Brain microvascular endothelial cell (primary cell): ENCODE data around the gene PPP2R1B.

ENCODE experiments used
- DNase-seq: peaks from one replicate; pipeline ENCODE4 v3.0.0-alpha.2; 2020
- H3K27ac ChIP-seq: fragments of 250-450 bp; sonication (Bioruptor Pico); 2 replicates; pipeline ENCODE4 v1.5.1; 2020; ENCODE audit warnings: mild to moderate bottlenecking, moderate library complexity
- H3K27me3 ChIP-seq: fragments of 250-450 bp; sonication (Bioruptor Pico); replicated peaks from 2 replicates; pipeline ENCODE4 v1.5.1; 2020; ENCODE audit warnings: mild to moderate bottlenecking
- H3K36me3 ChIP-seq: fragments of 250-450 bp; sonication (Bioruptor Pico); replicated peaks from 2 replicates; pipeline ENCODE4 v1.5.1; 2020; ENCODE audit warnings: mild to moderate bottlenecking
- H3K4me3 ChIP-seq: 2 replicates; pipeline ENCODE4 v1.5.1; 2011; ENCODE audit warnings: low read depth, mild to moderate bottlenecking, control low read depth, low read length, moderate library complexity
- in situ Hi-C: cut with HindIII; loops from 2 replicates; pipeline ENCODE4 v1.10.0; 2017; ENCODE audit warnings: low sequenced_read_pairs, low pct_ligation_motif_present
- TF ChIP-seq, protein P1 (sequence below): IDR thresholded peaks from 2 replicates; pipeline ENCODE4 v1.5.1; 2011; ENCODE audit warnings: low read depth, mild to moderate bottlenecking, moderate library complexity, low read length, control low read depth, inconsistent platforms; ENCODE audit errors: missing control alignments

Gene PPP2R1B

DNA sequence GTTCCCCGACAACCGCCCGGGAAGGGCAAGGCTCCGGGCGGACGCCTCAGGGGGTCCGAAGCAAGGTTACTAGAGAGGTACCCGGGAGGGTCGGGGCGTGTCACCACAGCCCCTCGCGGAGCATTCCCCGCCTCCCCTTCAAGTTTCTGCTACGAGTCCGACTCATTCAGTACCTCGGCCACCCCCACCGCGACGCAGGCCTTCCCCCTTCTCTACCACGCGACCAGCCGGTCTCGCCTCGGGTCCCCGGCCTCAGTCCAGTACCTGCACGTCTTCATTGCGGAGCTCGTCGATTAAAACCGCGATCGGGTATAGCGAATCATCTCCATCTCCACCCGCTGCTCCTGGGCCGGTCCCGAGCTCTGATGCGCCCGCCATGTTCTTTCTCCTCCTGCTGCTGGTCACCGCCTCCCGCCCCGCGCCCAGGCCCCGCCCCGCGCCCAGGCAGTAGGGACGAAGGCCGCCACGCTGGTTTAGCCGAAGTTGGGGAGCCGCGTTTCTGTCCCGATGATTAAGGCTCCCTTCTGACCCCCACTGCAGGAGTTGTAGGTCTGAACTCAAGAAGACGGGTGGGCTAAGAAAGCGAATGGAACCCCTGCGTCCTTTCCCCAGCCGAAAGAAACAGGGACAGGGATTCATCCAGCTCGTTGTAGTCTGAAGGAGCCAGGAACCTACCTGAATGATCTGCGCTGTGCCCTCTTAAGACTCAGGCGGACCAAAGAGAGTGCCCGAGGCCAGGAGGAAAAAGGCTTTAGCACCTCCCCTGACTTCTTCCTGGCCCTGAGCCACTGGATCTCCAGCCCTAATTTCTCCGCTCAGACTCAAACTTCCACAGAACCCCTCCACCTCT, at the start of gene PPP2R1B:
Gene PPP2R1B (minus strand): TSS at position 406 of the 850 bp plus-strand sequence. CDS start 28 bp downstream, at position 378.
- Histone ChIP-seq H3K36me3 (peaks cover 15% of the 10 kb centered on the region), H3K27ac (peak within 1 kb of the TSS; percentile 69), H3K4me3 (peak within 1 kb of the TSS; percentile 96), H3K27me3 (no peaks in the 10 kb centered on the region)
- TF ChIP-seq, protein P1, sequence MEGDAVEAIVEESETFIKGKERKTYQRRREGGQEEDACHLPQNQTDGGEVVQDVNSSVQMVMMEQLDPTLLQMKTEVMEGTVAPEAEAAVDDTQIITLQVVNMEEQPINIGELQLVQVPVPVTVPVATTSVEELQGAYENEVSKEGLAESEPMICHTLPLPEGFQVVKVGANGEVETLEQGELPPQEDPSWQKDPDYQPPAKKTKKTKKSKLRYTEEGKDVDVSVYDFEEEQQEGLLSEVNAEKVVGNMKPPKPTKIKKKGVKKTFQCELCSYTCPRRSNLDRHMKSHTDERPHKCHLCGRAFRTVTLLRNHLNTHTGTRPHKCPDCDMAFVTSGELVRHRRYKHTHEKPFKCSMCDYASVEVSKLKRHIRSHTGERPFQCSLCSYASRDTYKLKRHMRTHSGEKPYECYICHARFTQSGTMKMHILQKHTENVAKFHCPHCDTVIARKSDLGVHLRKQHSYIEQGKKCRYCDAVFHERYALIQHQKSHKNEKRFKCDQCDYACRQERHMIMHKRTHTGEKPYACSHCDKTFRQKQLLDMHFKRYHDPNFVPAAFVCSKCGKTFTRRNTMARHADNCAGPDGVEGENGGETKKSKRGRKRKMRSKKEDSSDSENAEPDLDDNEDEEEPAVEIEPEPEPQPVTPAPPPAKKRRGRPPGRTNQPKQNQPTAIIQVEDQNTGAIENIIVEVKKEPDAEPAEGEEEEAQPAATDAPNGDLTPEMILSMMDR = no peak
- in situ Hi-C loops = no loop called here
- peak; percentile 40 for DNase-seq

DNA sequence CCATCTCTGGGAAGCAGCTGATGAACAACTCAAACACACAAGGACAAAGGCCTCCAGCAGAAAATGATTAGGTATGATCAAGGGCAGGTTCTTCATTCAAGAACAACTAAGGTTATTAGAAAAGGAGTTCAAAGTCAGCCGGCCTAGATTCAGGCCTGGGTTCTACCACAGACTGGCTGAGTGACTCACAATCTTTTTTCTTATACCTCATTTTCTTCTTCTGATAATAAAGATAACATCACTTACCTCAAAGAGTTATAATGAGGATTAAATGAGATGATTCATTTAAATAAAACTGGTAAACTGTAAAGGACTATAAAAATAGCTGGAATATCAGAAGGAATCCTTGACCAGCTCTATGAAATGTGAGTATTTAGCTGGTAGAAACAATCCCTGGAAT, 49.3 kb upstream of the PPP2R1B start:
- TF ChIP-seq, protein P1 = no peak

DNA sequence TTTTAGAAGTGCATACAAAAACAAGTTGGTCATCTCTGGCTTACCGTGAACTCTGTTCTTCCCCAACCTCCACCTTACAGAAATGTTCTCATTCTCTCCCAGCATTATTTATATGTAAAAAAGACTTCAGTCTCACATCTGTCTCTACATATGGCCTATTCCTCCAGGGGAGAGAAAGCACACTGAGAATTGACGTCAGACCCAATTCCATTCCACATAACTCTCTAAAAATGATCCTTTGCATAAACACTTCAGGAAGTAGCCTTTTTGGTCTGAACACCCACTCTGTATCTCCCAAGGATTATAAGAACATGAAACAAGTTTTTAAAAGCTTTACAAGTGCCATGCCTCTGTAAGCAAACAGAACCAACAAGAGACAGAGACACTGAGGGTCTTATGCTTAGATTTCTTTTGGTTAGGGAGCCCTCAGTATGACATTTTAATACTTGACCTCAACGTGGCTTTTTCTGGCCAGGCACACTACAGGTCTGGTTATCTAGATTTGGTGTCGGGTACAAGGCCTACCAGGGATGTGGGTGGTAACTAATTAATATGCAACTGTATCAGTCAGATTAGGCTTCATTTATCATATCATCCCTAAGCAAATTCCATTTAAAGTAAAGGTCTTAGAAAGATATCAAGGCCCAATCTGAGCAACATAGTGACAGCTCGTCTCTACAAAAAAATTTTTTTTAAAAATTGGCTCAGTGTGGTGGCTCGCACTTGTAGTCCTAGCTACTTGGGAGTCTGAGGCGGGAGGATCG, 48.5 kb upstream of the PPP2R1B start:
- in situ Hi-C loops = no loop called here

More for the DNA sequence above, 49.3 kb upstream of the PPP2R1B start:
- Histone ChIP-seq H3K4me3 (no peak overlapping the region), H3K36me3 (no peaks in the 10 kb centered on the region), H3K27ac (peak overlapping the region; percentile 61), H3K27me3 (no peaks in the 10 kb centered on the region)
- DNase-seq = no peak
- in situ Hi-C loops = no loop called here

DNA sequence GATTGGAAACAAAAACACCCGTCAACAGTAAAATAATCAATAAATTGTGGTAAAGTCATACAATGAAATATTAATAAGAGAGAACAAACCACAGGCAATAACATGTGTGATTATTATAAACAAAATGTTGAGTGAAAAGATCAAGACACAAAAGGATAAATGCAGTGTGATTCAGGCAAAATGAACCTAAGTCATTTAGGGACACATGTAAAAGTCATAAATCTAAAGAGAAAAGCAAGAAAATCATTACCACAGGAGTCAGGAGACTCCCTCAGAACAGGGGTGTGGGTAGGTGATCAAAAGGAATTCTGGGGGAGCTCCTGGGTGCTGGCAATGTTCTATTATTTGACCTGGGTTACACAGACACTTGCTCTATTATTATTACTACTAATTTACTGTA, 47.9 kb upstream of the PPP2R1B start:
- TF ChIP-seq, protein P1 = no peak
- no peaks in the 10 kb centered on the region for H3K36me3 ChIP-seq
- H3K27me3 ChIP-seq = no peaks in the 10 kb centered on the region
- in situ Hi-C loops = no loop called here
- no peak overlapping the region for H3K4me3 ChIP-seq
- peak overlapping the region; percentile 48 for H3K27ac ChIP-seq
- no peak for DNase-seq

More for the DNA sequence above, 48.5 kb upstream of the PPP2R1B start:
- H3K27ac ChIP-seq = peak overlapping the region; percentile 61
- TF ChIP-seq, protein P1 = no peak
- peak; percentile 69 for DNase-seq
- no peaks in the 10 kb centered on the region for H3K36me3 ChIP-seq
- no peaks in the 10 kb centered on the region for H3K27me3 ChIP-seq
- H3K4me3 ChIP-seq = no peak overlapping the region

DNA sequence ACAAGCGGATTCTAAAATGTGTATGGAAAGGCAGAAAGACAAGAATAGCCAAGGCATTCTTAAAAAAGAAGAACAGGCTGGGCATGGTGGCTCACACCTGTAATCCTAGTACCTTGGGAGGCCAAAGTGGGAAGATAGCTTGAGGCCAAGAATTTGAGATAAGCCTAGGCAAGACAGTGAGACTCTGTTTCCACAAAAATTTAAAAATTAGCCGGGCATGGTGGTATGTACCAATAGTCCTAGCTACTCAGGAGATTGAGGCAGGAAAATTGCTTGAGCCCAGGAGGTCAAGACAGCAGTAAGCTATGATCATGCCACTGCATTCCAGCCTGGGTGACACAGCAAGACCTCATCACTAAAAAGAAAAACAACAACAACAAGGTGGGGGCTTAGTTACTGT, 46.0 kb upstream of the PPP2R1B start:
- in situ Hi-C loops = no loop called here
- TF ChIP-seq, protein P1 = no peak
- Histone ChIP-seq H3K27ac (no peak overlapping the region), H3K27me3 (no peaks in the 10 kb centered on the region), H3K36me3 (no peaks in the 10 kb centered on the region), H3K4me3 (no peak overlapping the region)
- DNase-seq = no peak
